ENCODE data around the gene DEAF1. TPM values are rescaled to one million over a fixed set of nuclear protein-coding genes. Genes with fewer than 3 reads are reported as not detected.

The DEAF1 gene
- total and polyA plus RNA-seq, 9 of the 15 experiments (the other 6 are each of a cell fraction or from before 2014, with no cell fraction given) = 2.0 to 69.1 (median 26.8) TPM

- intact Hi-C loops (cut with micrococcal nuclease) = loop anchor here (10.0 kb wide), 1 partner anchor 64 kb away; no protein-coding TSS in a partner anchor
- H3K36me3 ChIP-seq (ENCODE audit: control insufficient read depth, insufficient read depth, low read length) = peaks cover 51% of the 10 kb centered on the region; the same call in 2 of the 3 replicates
- POLR2A ChIA-PET = no interaction called here
- H3K4me2 ChIP-seq (ENCODE audit: insufficient read depth, low read length) = no peak overlapping the region
- H3K9ac ChIP-seq (ENCODE audit: insufficient read depth in 1 of 2, low read depth in 2 of 2, low read length in 2 of 2) = peak overlapping the region in 1 of 2 experiments; percentile 60; a peak in 2 of 4 replicates
- H4K20me1 ChIP-seq (replicated peaks; ENCODE audit: control insufficient read depth, insufficient read depth, low read length) = no peaks in the 10 kb centered on the region; the same call in 1 of the 2 replicates
- no peak overlapping the region for H2AFZ ChIP-seq (ENCODE audit: low read depth, low read length)
- peaks cover 8 to 75% of the 10 kb centered on the region in 2 experiments for H3K4me1 ChIP-seq (replicated peaks in 1 of 2; ENCODE audit: control insufficient read depth in 2 of 2, insufficient read depth in 2 of 2, low read length in 2 of 2)
- no peak for ATAC-seq
- peaks cover 4% of the 10 kb centered on the region; the same call in 1 of the 3 replicates for H3K79me2 ChIP-seq (ENCODE audit: control insufficient read depth, insufficient read depth, low read length)
- no peak overlapping the region for H3K4me3 ChIP-seq
- DNase-seq (ENCODE audit: extremely low read depth in 1 of 4, low spot score in 3 of 4) = no peak
- BruUV-seq (replicated peaks) = no TSS peak
- in situ Hi-C loops (cut with MboI) = no loop called here
- peaks cover 6% of the 10 kb centered on the region for H3K9me1 ChIP-seq (ENCODE audit: control insufficient read depth, insufficient read depth, low read length)
- no peak overlapping the region for H3K27ac ChIP-seq (ENCODE audit: extremely low read depth, low read depth, low read length)
- CTCF ChIA-PET (ENCODE audit: low intra/inter-chr PET ratio) = no interaction called here
- no peaks in the 10 kb centered on the region for H3K27me3 ChIP-seq (ENCODE audit: control insufficient read depth in 2 of 2, insufficient read depth in 2 of 2, low read length in 2 of 2)
- no peaks in the 10 kb centered on the region for H3K9me3 ChIP-seq (replicated peaks; ENCODE audit: control insufficient read depth, insufficient read depth, low read depth, low read length)
- no peak for FAIRE-seq
- WGBS (ENCODE audit: insufficient coverage, low coverage, missing lambda C conversion rate) = 90% methylated on average over 23 of the region's 24 CpGs
- no peak for TF ChIP-seq TCFL5 (CRISPR knock-in tag; conservative IDR thresholded peaks at IDR 0.05)
- TF ChIP-seq RBM22 (IDR thresholded peaks at IDR 0.05; ENCODE audit: low read depth, low read length, poor library complexity, severe bottlenecking) = peak; percentile 67
- peak; percentile 57 for TF ChIP-seq POLR2G (IDR thresholded peaks at IDR 0.05; ENCODE audit: low read depth, low read length)
Measured at GRCh38 chr11:618856-619627, 76.0 kb downstream of the DEAF1 start.
